ENCODE measurements around the gene TANK.

DNA sequence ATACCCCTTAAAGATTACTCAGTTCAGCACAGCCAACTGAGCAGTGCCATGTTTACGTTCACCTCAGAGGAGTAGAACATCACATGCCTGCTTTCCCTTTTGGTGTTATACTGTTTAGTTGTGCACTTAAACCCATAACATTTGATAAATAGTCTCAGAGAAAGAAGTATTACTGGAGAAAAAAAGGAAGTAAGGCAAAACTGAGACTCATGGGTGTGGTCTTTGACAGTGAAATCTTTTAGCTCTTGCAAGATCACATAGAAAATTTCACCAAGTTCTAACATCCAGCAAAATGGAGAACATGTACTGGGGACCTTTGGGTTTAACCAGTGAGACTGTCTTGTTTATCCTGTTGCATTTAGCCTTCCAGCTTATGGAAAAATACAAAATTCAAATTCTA, 5.6 kb downstream of the TANK start:
- TF ChIP-seq, protein P1, sequence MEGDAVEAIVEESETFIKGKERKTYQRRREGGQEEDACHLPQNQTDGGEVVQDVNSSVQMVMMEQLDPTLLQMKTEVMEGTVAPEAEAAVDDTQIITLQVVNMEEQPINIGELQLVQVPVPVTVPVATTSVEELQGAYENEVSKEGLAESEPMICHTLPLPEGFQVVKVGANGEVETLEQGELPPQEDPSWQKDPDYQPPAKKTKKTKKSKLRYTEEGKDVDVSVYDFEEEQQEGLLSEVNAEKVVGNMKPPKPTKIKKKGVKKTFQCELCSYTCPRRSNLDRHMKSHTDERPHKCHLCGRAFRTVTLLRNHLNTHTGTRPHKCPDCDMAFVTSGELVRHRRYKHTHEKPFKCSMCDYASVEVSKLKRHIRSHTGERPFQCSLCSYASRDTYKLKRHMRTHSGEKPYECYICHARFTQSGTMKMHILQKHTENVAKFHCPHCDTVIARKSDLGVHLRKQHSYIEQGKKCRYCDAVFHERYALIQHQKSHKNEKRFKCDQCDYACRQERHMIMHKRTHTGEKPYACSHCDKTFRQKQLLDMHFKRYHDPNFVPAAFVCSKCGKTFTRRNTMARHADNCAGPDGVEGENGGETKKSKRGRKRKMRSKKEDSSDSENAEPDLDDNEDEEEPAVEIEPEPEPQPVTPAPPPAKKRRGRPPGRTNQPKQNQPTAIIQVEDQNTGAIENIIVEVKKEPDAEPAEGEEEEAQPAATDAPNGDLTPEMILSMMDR (IDR thresholded peaks at IDR 0.05; ENCODE audit: low read depth, low read length, missing input control), result no peak
- TF ChIP-seq TAF1 (conservative IDR thresholded peaks at IDR 0.05), result no peak
- no peak for TF ChIP-seq NR2F2 (IDR thresholded peaks at IDR 0.05)
- TF ChIP-seq, protein P2, sequence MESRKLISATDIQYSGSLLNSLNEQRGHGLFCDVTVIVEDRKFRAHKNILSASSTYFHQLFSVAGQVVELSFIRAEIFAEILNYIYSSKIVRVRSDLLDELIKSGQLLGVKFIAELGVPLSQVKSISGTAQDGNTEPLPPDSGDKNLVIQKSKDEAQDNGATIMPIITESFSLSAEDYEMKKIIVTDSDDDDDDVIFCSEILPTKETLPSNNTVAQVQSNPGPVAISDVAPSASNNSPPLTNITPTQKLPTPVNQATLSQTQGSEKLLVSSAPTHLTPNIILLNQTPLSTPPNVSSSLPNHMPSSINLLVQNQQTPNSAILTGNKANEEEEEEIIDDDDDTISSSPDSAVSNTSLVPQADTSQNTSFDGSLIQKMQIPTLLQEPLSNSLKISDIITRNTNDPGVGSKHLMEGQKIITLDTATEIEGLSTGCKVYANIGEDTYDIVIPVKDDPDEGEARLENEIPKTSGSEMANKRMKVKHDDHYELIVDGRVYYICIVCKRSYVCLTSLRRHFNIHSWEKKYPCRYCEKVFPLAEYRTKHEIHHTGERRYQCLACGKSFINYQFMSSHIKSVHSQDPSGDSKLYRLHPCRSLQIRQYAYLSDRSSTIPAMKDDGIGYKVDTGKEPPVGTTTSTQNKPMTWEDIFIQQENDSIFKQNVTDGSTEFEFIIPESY (IDR thresholded peaks at IDR 0.05), result no peak
- no peak for TF ChIP-seq YY1 (IDR thresholded peaks at IDR 0.05)
- TF ChIP-seq, protein P3, sequence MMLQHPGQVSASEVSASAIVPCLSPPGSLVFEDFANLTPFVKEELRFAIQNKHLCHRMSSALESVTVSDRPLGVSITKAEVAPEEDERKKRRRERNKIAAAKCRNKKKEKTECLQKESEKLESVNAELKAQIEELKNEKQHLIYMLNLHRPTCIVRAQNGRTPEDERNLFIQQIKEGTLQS (IDR thresholded peaks at IDR 0.05), result no peak
- TF ChIP-seq GABPA (IDR thresholded peaks at IDR 0.05 in 1 of 2, conservative IDR thresholded peaks at IDR 0.05 in 1 of 2), result no peak
- TF ChIP-seq, protein P4, sequence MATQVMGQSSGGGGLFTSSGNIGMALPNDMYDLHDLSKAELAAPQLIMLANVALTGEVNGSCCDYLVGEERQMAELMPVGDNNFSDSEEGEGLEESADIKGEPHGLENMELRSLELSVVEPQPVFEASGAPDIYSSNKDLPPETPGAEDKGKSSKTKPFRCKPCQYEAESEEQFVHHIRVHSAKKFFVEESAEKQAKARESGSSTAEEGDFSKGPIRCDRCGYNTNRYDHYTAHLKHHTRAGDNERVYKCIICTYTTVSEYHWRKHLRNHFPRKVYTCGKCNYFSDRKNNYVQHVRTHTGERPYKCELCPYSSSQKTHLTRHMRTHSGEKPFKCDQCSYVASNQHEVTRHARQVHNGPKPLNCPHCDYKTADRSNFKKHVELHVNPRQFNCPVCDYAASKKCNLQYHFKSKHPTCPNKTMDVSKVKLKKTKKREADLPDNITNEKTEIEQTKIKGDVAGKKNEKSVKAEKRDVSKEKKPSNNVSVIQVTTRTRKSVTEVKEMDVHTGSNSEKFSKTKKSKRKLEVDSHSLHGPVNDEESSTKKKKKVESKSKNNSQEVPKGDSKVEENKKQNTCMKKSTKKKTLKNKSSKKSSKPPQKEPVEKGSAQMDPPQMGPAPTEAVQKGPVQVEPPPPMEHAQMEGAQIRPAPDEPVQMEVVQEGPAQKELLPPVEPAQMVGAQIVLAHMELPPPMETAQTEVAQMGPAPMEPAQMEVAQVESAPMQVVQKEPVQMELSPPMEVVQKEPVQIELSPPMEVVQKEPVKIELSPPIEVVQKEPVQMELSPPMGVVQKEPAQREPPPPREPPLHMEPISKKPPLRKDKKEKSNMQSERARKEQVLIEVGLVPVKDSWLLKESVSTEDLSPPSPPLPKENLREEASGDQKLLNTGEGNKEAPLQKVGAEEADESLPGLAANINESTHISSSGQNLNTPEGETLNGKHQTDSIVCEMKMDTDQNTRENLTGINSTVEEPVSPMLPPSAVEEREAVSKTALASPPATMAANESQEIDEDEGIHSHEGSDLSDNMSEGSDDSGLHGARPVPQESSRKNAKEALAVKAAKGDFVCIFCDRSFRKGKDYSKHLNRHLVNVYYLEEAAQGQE (IDR thresholded peaks at IDR 0.05), result no peak
- TF ChIP-seq JUND (IDR thresholded peaks at IDR 0.05), result no peak
